Fibroblast of skin of left quadriceps (primary cell): ENCODE results near the gene AFDN.

Source experiments
- DNase-seq, 2 experiments: peaks; one replicate each; pipeline ENCODE4 v3.0.0-alpha.2; 2013; ENCODE audit warnings: low read depth in 2 of 2

The AFDN gene

GRCh38 chr6:167826896-167827582, at the start of gene AFDN:
Gene AFDN, plus strand, starts transcription at chr6:167826911. Its CDS starts 222 bp downstream, at chr6:167827133.
- DNase-seq: no peak

GRCh38 chr6:167778497-167779128, 48.1 kb upstream of the AFDN start:
- DNase-seq: no peak

- DNase-seq: no peak
These were observed 47.4 kb upstream of the AFDN start for GRCh38 chr6:167779129-167779992.

DNA sequence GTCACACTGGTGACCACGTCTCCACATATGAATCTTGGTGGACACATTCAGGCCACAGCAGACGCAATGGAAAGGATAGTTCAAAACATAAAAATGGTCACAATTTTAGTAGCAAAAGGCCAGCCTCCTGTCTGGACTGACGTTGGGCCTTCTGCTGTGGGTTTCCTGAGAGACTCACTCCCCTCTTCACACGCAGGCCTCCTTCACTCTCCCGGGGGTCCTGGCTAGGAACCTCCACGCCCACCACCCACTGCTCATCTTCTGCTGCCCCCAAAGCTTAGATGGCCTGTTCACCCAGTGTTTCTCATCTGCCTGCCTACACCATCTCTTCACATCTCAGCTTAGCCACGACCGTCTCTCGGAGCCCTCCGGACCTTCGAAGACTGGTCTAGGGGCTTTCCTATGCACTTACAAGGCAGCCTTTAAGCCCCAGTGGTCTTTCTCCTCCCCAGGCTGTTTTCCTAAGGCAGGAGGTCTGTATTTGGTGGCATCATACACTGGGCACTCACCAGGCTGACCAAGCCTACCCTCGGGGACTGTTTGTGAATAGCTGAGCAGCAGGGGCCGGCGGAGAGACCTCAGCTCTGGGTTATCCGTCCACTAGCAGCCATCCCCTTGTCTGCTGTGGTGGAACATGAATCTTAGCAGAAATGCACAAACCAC, 46.6 kb upstream of the AFDN start:
- no peak for DNase-seq

GRCh38 chr6:167781066-167781767, 45.5 kb upstream of the AFDN start:
- no peak for DNase-seq

- no peak for DNase-seq
These were observed 44.8 kb upstream of the AFDN start for GRCh38 chr6:167781868-167782267.

DNA sequence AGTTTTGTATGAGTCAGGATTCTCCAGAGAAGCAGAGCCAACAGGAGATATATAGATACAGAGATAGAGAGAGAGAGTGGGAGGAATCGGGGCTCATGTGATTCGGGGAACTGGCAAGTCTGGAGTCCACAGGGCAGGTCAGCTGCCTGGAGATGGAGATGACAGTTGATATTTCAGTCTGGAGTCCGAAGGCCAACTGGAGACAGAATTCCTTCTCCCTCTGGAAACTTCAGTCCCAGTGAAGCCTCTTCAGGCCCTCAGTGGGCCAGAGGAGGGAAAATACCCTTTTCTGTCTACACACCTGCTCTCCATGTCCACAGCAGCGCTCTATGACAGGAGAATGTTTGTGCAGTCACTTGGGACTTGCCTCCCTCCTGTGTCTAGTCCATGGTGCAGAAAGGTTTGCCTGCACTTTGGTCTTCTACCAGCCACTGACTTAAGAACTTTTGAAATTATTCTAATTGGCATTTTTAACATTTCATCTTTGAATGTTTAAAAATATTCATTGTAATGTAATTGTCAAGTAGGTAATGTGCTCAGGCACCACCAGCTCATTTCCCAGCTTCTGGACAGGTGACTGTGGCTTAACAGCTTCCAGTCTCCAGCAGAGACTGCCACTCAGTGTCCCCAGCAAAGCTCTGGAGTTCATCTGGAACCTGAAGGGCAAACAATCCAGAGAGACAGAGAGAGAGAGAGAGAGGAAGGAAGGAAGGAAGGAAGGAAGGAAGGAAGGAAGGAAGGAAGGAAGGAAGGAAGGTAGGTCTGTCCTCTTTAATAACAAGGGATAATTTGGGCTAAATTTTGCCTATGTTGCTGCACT, 43.8 kb upstream of the AFDN start:
- no peak for DNase-seq

DNA sequence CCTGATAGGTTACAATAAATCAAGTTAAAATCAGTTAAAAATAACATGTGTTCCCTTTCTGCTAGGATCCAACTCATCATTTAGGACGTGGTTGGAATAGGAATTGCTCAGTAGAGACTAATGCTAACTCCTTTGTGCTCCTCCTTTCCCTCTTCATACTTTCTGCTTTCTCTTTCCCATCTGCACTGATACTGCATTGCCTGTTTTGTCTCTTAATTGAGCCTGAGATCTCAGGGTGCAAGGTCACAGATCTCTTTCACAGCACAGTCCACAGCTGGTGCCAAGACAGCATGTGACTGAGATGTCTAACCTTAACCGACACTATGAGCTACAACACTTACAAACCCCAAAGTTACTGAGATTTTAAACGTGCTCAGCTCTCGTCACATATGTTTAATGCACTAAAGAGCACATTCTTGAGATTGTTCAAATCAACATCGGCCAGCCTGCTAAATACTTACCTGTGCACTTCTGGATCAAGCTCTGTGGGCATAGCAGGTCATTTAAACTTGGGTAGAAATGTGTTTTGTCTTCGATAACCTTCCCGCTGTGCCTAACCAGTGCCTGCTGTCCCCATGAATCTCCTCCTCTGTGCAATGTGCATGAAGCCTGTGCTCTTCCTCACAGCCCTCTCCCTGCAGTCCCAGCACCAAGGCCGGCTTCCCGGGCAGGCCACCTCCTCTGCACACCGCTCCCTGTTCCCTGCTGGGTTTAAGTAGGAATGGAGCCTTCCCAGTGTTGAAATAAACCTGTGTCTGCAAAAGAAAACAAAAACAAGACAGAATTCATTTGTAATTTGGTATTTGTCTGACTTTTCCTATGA, 39.6 kb upstream of the AFDN start:
- no peak for DNase-seq

- no peak for DNase-seq
These were observed 38.7 kb upstream of the AFDN start for GRCh38 chr6:167787896-167788562.

DNA sequence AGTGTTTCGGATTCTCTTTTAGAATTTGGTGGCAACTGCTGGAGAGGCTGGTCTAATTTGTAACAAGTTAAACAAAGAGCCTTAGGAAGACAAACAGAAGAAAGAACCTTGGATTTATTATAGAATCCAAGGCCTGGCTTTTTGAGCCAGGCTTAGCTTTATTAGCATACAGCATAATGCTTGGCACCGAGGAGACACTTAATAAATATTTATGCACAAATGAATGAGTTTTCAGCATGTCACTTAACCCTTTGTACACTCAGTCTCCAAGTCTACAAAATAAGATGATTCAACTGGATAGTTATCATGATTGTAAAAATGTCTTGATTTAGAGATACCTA, 38.2 kb upstream of the AFDN start:
- DNase-seq: no peak

GRCh38 chr6:167789358-167789757, 37.4 kb upstream of the AFDN start:
- no peak for DNase-seq

DNA sequence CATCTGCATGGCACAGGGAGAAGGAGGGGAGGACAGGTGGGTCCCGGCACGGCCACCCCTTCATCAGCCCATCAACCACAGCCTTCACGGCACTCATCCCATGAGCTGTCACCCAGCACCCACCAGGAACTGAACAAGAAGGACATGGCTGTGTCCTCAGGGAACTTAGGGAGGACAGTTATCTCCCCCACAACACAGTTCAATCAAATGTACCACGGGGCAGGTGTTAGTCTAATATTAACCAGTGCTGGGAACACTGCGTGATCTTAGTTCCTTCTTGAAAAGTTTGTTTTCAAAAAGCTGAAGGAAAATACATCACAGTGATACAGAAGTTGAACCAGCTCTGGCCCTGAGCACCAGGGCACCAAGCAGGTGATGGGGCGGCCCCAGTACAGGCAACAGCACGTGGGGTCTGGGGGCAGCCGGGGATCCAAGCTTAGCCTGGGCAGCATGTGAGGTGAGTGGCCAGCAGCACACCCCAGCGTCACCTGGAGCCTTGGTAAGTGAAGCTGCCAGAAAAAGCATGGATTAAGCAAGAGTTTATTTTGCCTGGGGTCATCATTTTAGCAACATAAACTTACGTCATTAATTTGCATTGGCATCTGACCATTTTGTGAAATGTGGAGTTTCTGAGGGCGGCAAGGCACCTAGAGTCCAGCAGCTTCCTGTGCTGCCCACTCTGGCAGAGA, 35.5 kb upstream of the AFDN start:
- no peak for DNase-seq

- DNase-seq: no peak
These were observed 34.8 kb upstream of the AFDN start for GRCh38 chr6:167791780-167792478.

DNA sequence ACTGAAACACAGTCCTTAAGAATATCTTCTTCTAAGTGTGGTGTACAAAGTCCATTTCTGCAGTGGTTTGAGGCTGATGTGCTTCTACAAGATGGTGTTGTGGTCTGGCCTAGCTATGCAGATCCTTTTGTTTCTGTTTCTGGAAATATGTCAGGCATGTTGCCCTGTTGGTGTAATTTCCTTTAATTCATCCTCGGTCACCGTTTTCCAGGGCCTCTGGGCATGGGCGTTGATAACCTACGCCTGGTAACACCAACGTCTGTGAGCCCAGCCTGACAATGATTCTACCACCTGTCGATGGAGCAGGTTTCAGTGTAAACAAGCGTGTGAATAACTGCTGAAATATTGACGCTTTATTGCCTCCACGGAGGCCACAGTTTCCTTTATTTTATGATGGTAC, 33.3 kb upstream of the AFDN start:
- no peak for DNase-seq

DNA sequence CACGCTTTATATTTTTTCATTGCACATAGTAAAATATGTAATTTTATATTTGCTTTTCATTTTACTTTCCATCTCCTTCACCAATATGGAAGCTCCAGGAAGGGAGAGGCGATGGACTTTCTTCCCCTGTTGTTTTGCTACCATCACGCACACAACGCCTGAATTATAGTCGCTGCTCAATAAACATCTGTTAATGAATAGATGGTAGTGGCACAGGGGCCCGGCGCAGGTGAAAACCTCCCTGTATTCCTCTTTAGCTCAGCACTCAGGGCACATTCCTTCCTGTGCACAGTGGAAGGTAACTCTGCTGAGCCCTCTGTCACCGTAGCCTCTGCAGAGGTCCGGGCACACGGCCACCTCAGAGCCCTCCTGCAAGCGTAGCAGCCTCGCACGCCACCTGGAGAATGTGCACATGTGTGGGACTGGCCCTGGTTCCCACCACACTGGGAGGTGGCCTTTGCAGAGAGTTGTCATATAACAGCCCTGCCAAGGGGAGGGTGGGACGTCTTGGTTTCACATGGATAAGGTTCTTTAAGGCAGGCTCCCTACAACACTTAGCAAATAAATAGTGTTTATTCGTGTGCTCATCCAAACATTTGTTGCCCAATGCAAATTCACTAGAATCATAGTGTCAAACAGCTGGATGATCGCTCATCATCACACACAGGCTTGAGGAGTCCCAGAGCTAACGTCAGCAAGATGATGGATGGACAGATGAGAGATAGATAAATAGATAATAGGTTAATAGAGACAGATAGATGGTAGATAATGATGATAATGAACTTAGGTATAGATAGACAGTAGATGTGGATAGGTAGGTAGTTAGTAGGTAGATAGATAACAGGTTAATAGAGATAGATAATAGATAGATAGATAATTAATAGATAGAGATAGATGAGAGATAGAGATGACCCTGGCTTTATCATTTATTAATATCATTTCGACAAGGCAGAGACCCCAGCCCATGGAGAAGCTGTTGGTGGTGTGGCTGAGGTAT, 32.3 kb upstream of the AFDN start:
- DNase-seq: no peak

GRCh38 chr6:167795321-167795811, 31.3 kb upstream of the AFDN start:
- no peak for DNase-seq

DNA sequence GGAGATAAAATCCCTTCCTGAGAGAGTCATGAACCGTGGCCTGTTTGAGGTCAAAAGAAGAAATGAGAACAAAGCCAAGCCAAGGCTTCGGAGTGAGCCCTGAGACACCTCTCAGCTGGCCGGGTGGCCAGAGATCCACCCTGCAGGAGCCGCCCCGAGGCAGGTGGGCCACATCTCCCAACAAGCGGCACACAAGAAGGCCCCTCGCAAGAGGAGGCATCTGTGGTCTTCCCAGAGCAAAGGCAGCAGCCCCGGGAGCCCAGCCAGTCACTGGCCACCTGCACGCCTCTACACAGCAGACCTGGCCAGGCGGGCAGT, 30.9 kb upstream of the AFDN start:
- no peak for DNase-seq
